ENCODE results near the gene CFL2.

The CFL2 gene

GRCh38 chr14:34714320-34715126 lies at the start of gene CFL2:
Gene CFL2, minus strand, starts transcription at chr14:34714593. Its CDS starts 53 bp downstream, at chr14:34714540.
- Histone ChIP-seq H3K4me1 (ENCODE audit: control insufficient read depth, insufficient read depth, low read length) (peaks cover 24% of the 10 kb centered on the region), H3K4me3 (ENCODE audit: low read depth, low read length) (peak within 1 kb of the TSS; percentile 81), H3K27ac (ENCODE audit: extremely low read depth, low read depth, low read length) (peak within 1 kb of the TSS; percentile 82), H3K36me3 (ENCODE audit: control insufficient read depth in 2 of 2, insufficient read depth in 1 of 2, low read length in 2 of 2) (peaks cover 11 to 20% of the 10 kb centered on the region in 2 experiments), H3K9me3 (ENCODE audit: control insufficient read depth, insufficient read depth, low read depth, low read length) (no peaks in the 10 kb centered on the region)
- POLR2A ChIA-PET: interaction anchor here (0.5 to 2.6 kb wide), 7 partner anchors 8 to 407 kb away, joined by 3 to 17 read pairs (median 3); partner anchors contain the start of genes BAZ1A and PPP2R3C
- CTCF ChIA-PET: interaction anchor here (1.1 kb wide), 1 partner anchor 9 kb away, joined by 5 read pairs; no protein-coding TSS in a partner anchor
- TF ChIP-seq ZBTB20 (tag by site-specific recombination; IDR thresholded peaks at IDR 0.05) (peak; percentile 79), KLF9 (tag by site-specific recombination; IDR thresholded peaks at IDR 0.05; ENCODE audit: low read depth) (peak; percentile 28; the same call in 1 of the 2 replicates), SP3 (tag by site-specific recombination; IDR thresholded peaks at IDR 0.05) (peak; percentile 55; the same call in 1 of the 2 replicates), KLF10 (tag by site-specific recombination; IDR thresholded peaks at IDR 0.05) (peak; percentile 62; the same call in 1 of the 2 replicates), ZNF76 (tag by site-specific recombination; IDR thresholded peaks at IDR 0.05; ENCODE audit: borderline replicate concordance, low read depth) (peak; percentile 78), ZNF112 (tag by site-specific recombination; IDR thresholded peaks at IDR 0.05) (no peak), ZNF394 (tag by site-specific recombination; IDR thresholded peaks at IDR 0.05; ENCODE audit: borderline replicate concordance) (no peak), KLF8 (tag by site-specific recombination; IDR thresholded peaks at IDR 0.05) (peak; percentile 68; the same call in 1 of the 2 replicates), ZNF600 (tag by site-specific recombination; IDR thresholded peaks at IDR 0.05) (peak; percentile 62; the same call in 1 of the 2 replicates), ZBTB17 (tag by site-specific recombination; IDR thresholded peaks at IDR 0.05) (0 out of 2 replicates have a peak, but pooled peaks have one; percentile 49), YY1 (tag by site-specific recombination; IDR thresholded peaks at IDR 0.05) (peak; percentile 76), ZNF37A (tag by site-specific recombination; IDR thresholded peaks at IDR 0.05) (peak; percentile 52; the same call in 1 of the 2 replicates), EGR2 (tag by site-specific recombination; IDR thresholded peaks at IDR 0.05; ENCODE audit: low read depth) (peak; percentile 61), PATZ1 (tag by site-specific recombination; IDR thresholded peaks at IDR 0.05) (peak; percentile 72), ZNF629 (tag by site-specific recombination; IDR thresholded peaks at IDR 0.05) (no peak), ZBTB44 (tag by site-specific recombination; IDR thresholded peaks at IDR 0.05) (0 out of 2 replicates have a peak, but pooled peaks have one; percentile 38), ZNF280D (tag by site-specific recombination; IDR thresholded peaks at IDR 0.05) (no peak), ZNF561 (tag by site-specific recombination; IDR thresholded peaks at IDR 0.05; ENCODE audit: borderline replicate concordance) (peak; percentile 65), GLIS1 (tag by site-specific recombination; IDR thresholded peaks at IDR 0.05) (peak; percentile 84), ZBTB8A (tag by site-specific recombination; IDR thresholded peaks at IDR 0.05) (peak; percentile 90), SP2 (tag by site-specific recombination; IDR thresholded peaks at IDR 0.05) (peak; percentile 31), ZNF19 (tag by site-specific recombination; IDR thresholded peaks at IDR 0.05; ENCODE audit: low read depth) (no peak), KLF16 (tag by site-specific recombination; IDR thresholded peaks at IDR 0.05) (peak; percentile 50), ZNF184 (tag by site-specific recombination; IDR thresholded peaks at IDR 0.05) (0 out of 2 replicates have a peak, but pooled peaks have one; percentile 10), ZNF341 (tag by site-specific recombination; IDR thresholded peaks at IDR 0.05; ENCODE audit: low read depth) (peak; percentile 90), ZBTB7A (tag by site-specific recombination; IDR thresholded peaks at IDR 0.05; ENCODE audit: low read depth) (0 out of 2 replicates have a peak, but pooled peaks have one; percentile 39)
- TF ChIP-seq, protein P1, sequence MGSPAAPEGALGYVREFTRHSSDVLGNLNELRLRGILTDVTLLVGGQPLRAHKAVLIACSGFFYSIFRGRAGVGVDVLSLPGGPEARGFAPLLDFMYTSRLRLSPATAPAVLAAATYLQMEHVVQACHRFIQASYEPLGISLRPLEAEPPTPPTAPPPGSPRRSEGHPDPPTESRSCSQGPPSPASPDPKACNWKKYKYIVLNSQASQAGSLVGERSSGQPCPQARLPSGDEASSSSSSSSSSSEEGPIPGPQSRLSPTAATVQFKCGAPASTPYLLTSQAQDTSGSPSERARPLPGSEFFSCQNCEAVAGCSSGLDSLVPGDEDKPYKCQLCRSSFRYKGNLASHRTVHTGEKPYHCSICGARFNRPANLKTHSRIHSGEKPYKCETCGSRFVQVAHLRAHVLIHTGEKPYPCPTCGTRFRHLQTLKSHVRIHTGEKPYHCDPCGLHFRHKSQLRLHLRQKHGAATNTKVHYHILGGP (tag by site-specific recombination; IDR thresholded peaks at IDR 0.05): no peak
- TF ChIP-seq, protein P2, sequence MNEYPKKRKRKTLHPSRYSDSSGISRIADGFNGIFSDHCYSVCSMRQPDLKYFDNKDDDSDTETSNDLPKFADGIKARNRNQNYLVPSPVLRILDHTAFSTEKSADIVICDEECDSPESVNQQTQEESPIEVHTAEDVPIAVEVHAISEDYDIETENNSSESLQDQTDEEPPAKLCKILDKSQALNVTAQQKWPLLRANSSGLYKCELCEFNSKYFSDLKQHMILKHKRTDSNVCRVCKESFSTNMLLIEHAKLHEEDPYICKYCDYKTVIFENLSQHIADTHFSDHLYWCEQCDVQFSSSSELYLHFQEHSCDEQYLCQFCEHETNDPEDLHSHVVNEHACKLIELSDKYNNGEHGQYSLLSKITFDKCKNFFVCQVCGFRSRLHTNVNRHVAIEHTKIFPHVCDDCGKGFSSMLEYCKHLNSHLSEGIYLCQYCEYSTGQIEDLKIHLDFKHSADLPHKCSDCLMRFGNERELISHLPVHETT (tag by site-specific recombination; IDR thresholded peaks at IDR 0.05): no peak
